ENCODE measurements around the gene CCDC150.

Gene CCDC150

DNA sequence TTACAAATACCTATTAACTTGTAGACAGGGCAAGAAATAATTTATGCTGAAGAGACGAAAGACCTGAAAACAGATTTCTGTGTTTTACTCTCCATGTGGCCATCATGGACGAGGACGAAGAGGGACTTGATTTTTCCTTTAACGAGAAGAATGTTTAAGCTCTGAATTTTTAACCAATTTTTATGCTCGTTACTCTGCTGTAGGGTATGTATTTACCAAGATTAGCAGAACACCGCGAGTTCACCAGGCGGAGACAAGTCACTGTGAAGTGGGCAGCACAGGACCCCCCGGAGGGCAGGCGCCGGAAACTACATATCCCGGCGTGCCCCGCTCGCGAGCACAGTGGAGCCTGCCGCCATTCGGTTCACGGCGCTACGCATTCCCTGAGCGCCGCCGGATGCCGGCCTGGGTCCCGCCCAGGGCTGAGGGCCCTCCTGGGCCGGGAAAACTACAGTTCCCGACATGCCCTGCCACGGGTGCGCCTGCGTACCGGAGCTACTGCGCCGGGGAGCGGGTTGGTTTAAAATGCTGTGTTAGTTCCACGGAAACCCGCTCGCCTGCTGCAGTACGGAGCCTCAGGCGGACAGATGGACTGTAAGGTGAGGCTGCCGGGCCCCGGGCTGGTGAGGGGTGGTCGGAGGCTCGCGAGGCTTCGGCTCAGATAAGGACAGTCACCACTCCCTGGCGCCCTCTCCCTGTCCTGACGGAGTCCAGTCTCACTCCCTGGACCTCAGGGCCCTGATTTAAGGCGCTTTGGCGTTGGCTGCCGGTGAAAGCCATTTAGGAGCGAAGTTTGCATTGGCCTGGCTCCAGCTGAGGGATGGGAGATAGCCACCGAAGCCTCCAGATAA lies at the start of gene CCDC150:
TSS of gene CCDC150 (plus strand) at position 536 of the 851 bp plus-strand sequence. CDS start at position 588, 52 bp downstream.
- Histone ChIP-seq H3K9me3 (ENCODE audit: control insufficient read depth, insufficient read depth, low read length) (no peaks in the 10 kb centered on the region), H3K36me3 (ENCODE audit: insufficient read depth, low read length) (no peaks in the 10 kb centered on the region), H3K4me1 (ENCODE audit: insufficient read depth, low read length) (no peaks in the 10 kb centered on the region), H3K9ac (ENCODE audit: low read depth, low read length) (peak within 1 kb of the TSS; percentile 86)

DNA sequence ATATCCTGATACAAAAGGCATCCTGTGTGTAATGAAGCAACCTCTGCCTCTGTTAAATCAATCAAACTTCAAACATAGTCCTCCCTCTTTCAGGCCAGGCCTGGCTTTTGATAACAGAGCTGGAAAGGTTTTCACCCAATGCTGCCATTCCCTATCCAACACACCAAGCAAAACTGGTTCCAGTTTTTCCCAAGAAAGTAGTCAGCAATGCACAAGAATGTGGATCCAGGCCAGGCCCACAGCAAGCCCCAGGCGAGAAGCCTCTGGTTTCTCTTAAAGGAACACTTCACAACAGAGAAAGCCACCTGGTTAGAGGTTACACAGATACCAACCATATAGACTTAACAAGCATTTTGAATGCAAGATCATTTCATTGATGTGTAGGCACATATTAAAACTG lies 49.2 kb upstream of the CCDC150 start:
- H3K9ac ChIP-seq (ENCODE audit: low read depth, low read length): no peak overlapping the region
- no peaks in the 10 kb centered on the region; the same call in 1 of the 2 replicates for H3K4me1 ChIP-seq (ENCODE audit: insufficient read depth, low read length)
- no peaks in the 10 kb centered on the region for H3K9me3 ChIP-seq (ENCODE audit: control insufficient read depth, insufficient read depth, low read length)
- H3K36me3 ChIP-seq (ENCODE audit: insufficient read depth, low read length): no peaks in the 10 kb centered on the region

GRCh38 chr2:196591004-196591403 lies 48.5 kb upstream of the CCDC150 start:
- Histone ChIP-seq H3K36me3 (ENCODE audit: insufficient read depth, low read length) (no peaks in the 10 kb centered on the region), H3K4me1 (ENCODE audit: insufficient read depth, low read length) (no peaks in the 10 kb centered on the region; the same call in 1 of the 2 replicates), H3K9ac (ENCODE audit: low read depth, low read length) (no peak overlapping the region), H3K9me3 (ENCODE audit: control insufficient read depth, insufficient read depth, low read length) (no peaks in the 10 kb centered on the region)

DNA sequence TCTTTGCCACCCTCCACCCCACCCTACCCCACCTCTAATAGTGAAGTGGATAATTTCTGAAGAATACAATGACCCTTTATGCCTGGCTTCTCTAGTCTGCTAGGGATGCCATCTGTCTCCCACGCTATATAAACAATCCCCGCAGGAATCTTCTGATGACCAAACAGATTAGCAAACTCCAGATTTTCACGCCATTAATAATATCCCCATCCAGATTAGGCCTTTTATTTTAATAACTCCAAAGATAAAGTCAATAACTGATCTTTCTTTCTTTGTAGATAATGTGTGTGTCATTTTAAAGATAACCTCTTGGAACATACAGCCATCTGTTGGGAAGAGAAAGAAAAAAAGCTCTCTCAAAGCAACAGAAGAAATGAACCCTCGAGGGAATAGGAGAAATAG lies 47.9 kb upstream of the CCDC150 start:
- Histone ChIP-seq H3K4me1 (ENCODE audit: insufficient read depth, low read length) (no peaks in the 10 kb centered on the region; the same call in 1 of the 2 replicates), H3K36me3 (ENCODE audit: insufficient read depth, low read length) (no peaks in the 10 kb centered on the region), H3K9me3 (ENCODE audit: control insufficient read depth, insufficient read depth, low read length) (no peaks in the 10 kb centered on the region), H3K9ac (ENCODE audit: low read depth, low read length) (no peak overlapping the region)

DNA sequence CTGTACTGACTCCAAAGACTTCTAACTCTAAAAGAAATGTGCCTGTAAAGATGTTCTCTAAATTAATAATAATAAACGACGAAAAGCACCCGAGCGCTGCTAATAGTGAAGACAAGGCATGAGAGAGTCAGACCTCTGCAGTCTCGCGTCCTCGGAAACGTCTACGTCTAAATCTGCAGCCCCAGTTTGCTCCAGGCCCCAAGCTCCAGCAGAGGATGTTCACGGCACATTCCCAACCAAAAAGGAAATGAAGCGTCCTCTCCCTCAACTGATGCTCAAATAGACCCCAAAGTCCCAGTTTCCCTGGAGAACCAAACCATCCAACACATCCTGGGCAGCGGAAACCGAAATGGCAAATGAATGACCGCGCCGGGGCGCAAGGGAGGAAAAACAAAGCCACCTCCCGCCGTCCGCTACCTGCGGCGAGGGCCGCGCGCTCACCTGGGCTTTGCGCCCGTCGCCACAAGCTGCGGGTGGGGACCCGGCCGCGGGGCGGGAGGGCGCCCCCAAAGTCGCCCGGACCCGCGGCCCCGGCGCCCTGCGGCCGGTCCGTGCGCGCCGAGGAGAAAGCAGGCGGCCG lies 47.1 kb upstream of the CCDC150 start:
- no peaks in the 10 kb centered on the region for H3K36me3 ChIP-seq (ENCODE audit: insufficient read depth, low read length)
- no peaks in the 10 kb centered on the region; the same call in 1 of the 2 replicates for H3K4me1 ChIP-seq (ENCODE audit: insufficient read depth, low read length)
- no peaks in the 10 kb centered on the region for H3K9me3 ChIP-seq (ENCODE audit: control insufficient read depth, insufficient read depth, low read length)
- peak overlapping the region; percentile 79 for H3K9ac ChIP-seq (ENCODE audit: low read depth, low read length)

GRCh38 chr2:196592911-196593881 lies 46.3 kb upstream of the CCDC150 start, which contains the start of gene HECW2:
Gene HECW2, minus strand, starts transcription at chr2:196593554.
- H3K9me3 ChIP-seq (ENCODE audit: control insufficient read depth, insufficient read depth, low read length): no peaks in the 10 kb centered on the region
- H3K9ac ChIP-seq (ENCODE audit: low read depth, low read length): peak within 1 kb of the TSS; percentile 79
- no peaks in the 10 kb centered on the region; the same call in 1 of the 2 replicates for H3K4me1 ChIP-seq (ENCODE audit: insufficient read depth, low read length)
- H3K36me3 ChIP-seq (ENCODE audit: insufficient read depth, low read length): no peaks in the 10 kb centered on the region

- H3K4me1 ChIP-seq (ENCODE audit: insufficient read depth, low read length): no peaks in the 10 kb centered on the region; the same call in 1 of the 2 replicates
- no peaks in the 10 kb centered on the region for H3K9me3 ChIP-seq (ENCODE audit: control insufficient read depth, insufficient read depth, low read length)
- H3K36me3 ChIP-seq (ENCODE audit: insufficient read depth, low read length): no peaks in the 10 kb centered on the region
- H3K9ac ChIP-seq (ENCODE audit: low read depth, low read length): no peak overlapping the region
These were observed 45.4 kb upstream of the CCDC150 start for GRCh38 chr2:196594158-196594557.

- H3K9ac ChIP-seq (ENCODE audit: low read depth, low read length): no peak overlapping the region
- peaks cover 6% of the 10 kb centered on the region for H3K4me1 ChIP-seq (ENCODE audit: insufficient read depth, low read length)
- H3K9me3 ChIP-seq (ENCODE audit: control insufficient read depth, insufficient read depth, low read length): no peaks in the 10 kb centered on the region
- no peaks in the 10 kb centered on the region for H3K36me3 ChIP-seq (ENCODE audit: insufficient read depth, low read length)
These were observed 42.0 kb upstream of the CCDC150 start for GRCh38 chr2:196597531-196597930.

DNA sequence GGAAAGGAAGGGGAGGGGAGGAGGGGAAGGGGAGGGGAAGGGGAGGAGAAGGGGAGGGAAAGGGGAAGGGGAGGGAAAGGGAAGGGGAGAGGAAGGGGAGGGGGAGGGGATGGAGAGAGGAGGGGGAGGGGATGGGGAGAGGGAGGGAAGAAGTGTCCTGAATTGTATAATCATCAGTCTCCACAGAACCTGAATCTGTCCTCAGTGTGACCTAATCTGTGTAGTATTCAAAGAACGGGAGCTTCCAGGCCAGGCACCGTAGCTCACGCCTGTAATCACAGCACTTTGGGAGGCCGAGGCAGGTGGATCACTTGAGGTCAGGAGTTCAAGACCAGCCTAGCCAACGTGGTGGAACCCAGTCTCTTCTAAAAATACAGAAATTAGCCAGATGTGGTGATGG lies 41.1 kb upstream of the CCDC150 start:
- no peaks in the 10 kb centered on the region for H3K9me3 ChIP-seq (ENCODE audit: control insufficient read depth, insufficient read depth, low read length)
- H3K4me1 ChIP-seq (ENCODE audit: insufficient read depth, low read length): peaks cover 6% of the 10 kb centered on the region
- no peak overlapping the region for H3K9ac ChIP-seq (ENCODE audit: low read depth, low read length)
- no peaks in the 10 kb centered on the region for H3K36me3 ChIP-seq (ENCODE audit: insufficient read depth, low read length)

DNA sequence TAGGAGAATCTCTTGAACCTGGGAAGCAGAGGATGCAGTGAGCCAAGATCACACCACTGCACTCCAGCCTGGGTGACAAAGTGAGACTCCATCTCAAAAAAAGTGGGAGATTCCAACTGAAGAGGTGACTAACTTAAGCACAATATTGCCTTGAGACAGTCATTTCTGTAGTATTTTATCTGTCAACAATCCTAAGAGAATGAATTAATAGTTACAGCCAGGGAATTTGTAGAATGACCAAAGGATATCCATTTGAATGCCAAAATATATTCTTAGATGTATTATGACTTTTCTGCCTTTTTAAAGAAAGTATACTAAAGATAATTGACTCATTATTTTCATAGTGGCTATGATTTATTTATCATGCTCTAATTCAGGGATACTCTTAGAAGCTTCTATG lies 40.7 kb upstream of the CCDC150 start:
- H3K36me3 ChIP-seq (ENCODE audit: insufficient read depth, low read length): no peaks in the 10 kb centered on the region
- H3K9me3 ChIP-seq (ENCODE audit: control insufficient read depth, insufficient read depth, low read length): no peaks in the 10 kb centered on the region
- peaks cover 6% of the 10 kb centered on the region for H3K4me1 ChIP-seq (ENCODE audit: insufficient read depth, low read length)
- no peak overlapping the region for H3K9ac ChIP-seq (ENCODE audit: low read depth, low read length)

DNA sequence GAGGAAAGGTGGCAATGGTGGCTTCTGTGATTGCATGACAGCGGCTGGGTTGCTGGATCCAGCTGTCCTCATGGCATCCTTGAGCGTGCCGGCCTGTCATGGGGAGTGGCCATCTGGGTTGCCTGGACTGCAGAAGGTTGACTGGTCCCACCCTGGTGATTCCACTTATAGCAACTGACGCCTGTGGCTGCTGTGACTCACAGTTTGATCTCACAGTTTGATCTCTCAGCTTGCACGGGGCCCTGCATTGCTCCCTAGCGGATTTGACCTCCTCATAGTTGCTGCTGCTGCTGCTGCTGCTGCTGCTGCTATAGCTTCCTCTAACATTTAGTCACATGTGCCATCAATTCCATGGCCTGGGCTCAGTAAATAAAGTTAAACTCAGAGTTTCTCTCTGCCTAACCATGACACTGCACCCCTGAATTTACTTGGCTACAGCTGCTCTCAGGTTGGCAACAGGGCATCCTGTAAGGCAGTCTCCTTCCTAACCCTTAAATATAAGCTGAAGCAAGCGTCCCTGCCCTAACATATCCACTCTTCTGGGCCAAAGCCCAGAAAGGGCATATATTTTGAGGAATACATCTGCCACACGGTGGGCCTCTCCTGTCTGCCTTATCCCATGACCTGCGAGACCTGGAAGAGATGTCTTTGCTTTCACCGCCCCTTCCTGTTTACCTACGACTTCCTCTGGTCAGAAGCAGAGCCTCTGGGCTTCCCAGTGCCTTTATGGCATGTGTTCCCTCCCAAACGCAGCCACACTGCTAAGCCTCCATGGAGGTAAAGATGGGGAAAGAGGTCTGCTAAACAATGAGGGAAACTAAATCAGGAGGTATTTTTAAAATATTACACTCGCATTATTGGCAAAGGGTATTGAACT lies 37.8 kb upstream of the CCDC150 start:
- H3K36me3 ChIP-seq (ENCODE audit: insufficient read depth, low read length): no peaks in the 10 kb centered on the region
- H3K9ac ChIP-seq (ENCODE audit: low read depth, low read length): no peak overlapping the region
- H3K9me3 ChIP-seq (ENCODE audit: control insufficient read depth, insufficient read depth, low read length): no peaks in the 10 kb centered on the region
- H3K4me1 ChIP-seq (ENCODE audit: insufficient read depth, low read length): peaks cover 6% of the 10 kb centered on the region

DNA sequence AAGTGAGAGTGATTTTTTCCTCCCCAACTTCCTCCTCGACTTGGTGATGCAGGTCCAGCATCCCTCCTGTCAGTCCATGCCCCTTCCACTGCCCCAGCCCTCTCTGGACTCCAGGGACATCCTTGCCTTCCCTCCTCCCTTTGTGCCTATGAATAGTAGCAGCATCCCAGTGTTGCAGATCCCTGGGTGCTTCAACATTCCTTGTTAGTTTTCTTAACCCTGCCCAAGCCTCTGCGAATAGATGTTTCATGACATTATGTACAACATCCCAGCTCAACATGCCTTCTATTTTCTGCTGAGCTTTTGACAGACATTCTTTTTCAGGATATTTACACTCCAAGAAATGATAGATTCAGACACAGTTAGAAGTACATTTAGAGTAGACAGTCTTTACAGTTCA lies 35.3 kb upstream of the CCDC150 start:
- Histone ChIP-seq H3K36me3 (ENCODE audit: insufficient read depth, low read length) (no peaks in the 10 kb centered on the region), H3K4me1 (ENCODE audit: insufficient read depth, low read length) (peaks cover 6% of the 10 kb centered on the region), H3K9ac (ENCODE audit: low read depth, low read length) (no peak overlapping the region), H3K9me3 (ENCODE audit: control insufficient read depth, insufficient read depth, low read length) (no peaks in the 10 kb centered on the region)

DNA sequence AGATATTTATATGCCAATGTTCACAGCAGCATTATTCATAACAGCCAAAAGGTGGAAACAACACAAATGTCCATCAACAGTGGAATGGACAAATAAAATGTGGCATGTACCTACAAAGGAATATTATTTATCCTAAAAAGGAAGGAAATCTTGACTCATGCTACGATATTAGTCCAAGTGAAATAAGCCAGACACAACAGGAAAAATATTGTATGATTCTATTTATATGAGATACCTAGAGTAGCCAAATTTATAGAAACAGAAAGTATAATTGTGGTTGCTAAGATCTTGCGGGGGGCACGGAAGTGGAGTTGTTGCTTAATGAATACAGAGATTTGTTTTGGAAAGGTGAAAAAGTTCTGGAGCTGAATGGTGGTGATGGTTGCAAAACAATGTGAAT lies 33.0 kb upstream of the CCDC150 start:
- H3K9me3 ChIP-seq (ENCODE audit: control insufficient read depth, insufficient read depth, low read length): no peaks in the 10 kb centered on the region
- H3K36me3 ChIP-seq (ENCODE audit: insufficient read depth, low read length): no peaks in the 10 kb centered on the region
- H3K4me1 ChIP-seq (ENCODE audit: insufficient read depth, low read length): peaks cover 5% of the 10 kb centered on the region
- H3K9ac ChIP-seq (ENCODE audit: low read depth, low read length): no peak overlapping the region

Measured in ES-I3 (cell line).